Transverse colon (tissue), 4 donors: ENCODE data around the gene GBE1. TPM values are rescaled to one million over a fixed set of nuclear protein-coding genes. Genes with fewer than 3 reads are reported as not detected.

Source experiments
- DNase-seq: peaks from one replicate; pipeline ENCODE4 v3.0.0-alpha.2; 2019
- H3K27ac ChIP-seq, 4 donors: fragments of 200-600 bp; sonication (generic); 2 replicates each; pipeline ENCODE4 v1.5.1; 2016 to 2018; ENCODE audit warnings: inconsistent platforms in 4 of 4
- H3K27me3 ChIP-seq: fragments of 200-600 bp; sonication (generic); 2 replicates; pipeline ENCODE4 v1.5.1; 2017; ENCODE audit warnings: inconsistent platforms
- H3K36me3 ChIP-seq, 4 donors: fragments of 200-600 bp; sonication (generic); 2 replicates each; pipeline ENCODE4 v1.5.1; 2017 to 2019; ENCODE audit warnings: inconsistent platforms in 4 of 4
- H3K4me1 ChIP-seq, 4 donors: fragments of 200-600 bp; sonication (generic); 2 replicates each; pipeline ENCODE4 v1.5.1; 2017 to 2020; ENCODE audit warnings: inconsistent platforms in 4 of 4
- H3K4me3 ChIP-seq, 4 donors: fragments of 200-600 bp; sonication (generic); 1 replicate in 1 of 4; 2 replicates in 3 of 4; pipeline versions ENCODE4 v1.5.1 to v1.6.1; 2017 to 2019; ENCODE audit warnings: inconsistent platforms in 4 of 4
- H3K9me3 ChIP-seq, 2 donors: fragments of 200-600 bp; sonication (generic); 2 replicates each; pipeline ENCODE4 v1.5.1; 2017 to 2019; ENCODE audit warnings: inconsistent platforms in 2 of 2
- EP300 ChIP-seq: sonication (generic); formaldehyde crosslinking; IDR thresholded peaks from one replicate; pipeline ENCODE4 v1.6.1; 2017; ENCODE audit warnings: antibody characterized with exemption, low read depth
- POLR2A ChIP-seq: fragments of 450-650 bp; IDR thresholded peaks from one replicate; pipeline ENCODE4 v1.6.1; 2016; ENCODE audit warnings: antibody characterized with exemption, mild to moderate bottlenecking, moderate library complexity
- POLR2AphosphoS5 ChIP-seq, 3 donors: sonication (generic); formaldehyde crosslinking; IDR thresholded peaks; one replicate each; pipeline ENCODE4 v1.6.1; 2016; ENCODE audit warnings: antibody characterized with exemption in 3 of 3
- WGBS, 2 donors: methylation state at CpG; one replicate each; pipeline ENCODE4 v1.1.5; 2018; ENCODE audit warnings: low coverage in 1 of 2; 5-methylcytosine and 5-hydroxymethylcytosine counted together
- in situ Hi-C, 4 donors: fragments of 200-750 bp; cut with MboI; loops; one replicate each; pipeline versions ENCODE4 v1.15.0 to v1.15.1; 2017; ENCODE audit warnings: low sequenced_read_pairs in 3 of 4, low pct_ligation_motif_present in 1 of 4, low pct_unique_long_range_greater_than_20kb in 1 of 4
- intact Hi-C: fragments of 100-400 bp; cut with DNase I; formaldehyde crosslinking; loops from one replicate; pipeline ENCODE4 v1.15.1; 2023; ENCODE audit warnings: low total_unique reads
- total RNA-seq, 4 donors: library from RNA; depleted of rRNA; stranded (reverse); fragments of >200 nt; gene quantifications; one replicate each; pipeline ENCODE4 v1.1.0, GENCODE V29; 2016
- TF ChIP-seq, protein P1 (sequence below), 5 experiments: fragments of 200-600 bp in 3 of 5; fragments of 450-650 bp in 2 of 5; sonication (generic) in 3 of 5; IDR thresholded peaks; 1 replicate in 2 of 5; 2 replicates in 3 of 5; pipeline ENCODE4 v1.5.1; 2016 to 2017; ENCODE audit warnings: antibody characterized with exemption in 5 of 5, inconsistent platforms in 3 of 5, mild to moderate bottlenecking in 2 of 5, moderate library complexity in 1 of 5

The GBE1 gene
- total RNA-seq, 4 donors from 2014 or later = 3.0 to 24.3 (median 16.7) TPM

DNA sequence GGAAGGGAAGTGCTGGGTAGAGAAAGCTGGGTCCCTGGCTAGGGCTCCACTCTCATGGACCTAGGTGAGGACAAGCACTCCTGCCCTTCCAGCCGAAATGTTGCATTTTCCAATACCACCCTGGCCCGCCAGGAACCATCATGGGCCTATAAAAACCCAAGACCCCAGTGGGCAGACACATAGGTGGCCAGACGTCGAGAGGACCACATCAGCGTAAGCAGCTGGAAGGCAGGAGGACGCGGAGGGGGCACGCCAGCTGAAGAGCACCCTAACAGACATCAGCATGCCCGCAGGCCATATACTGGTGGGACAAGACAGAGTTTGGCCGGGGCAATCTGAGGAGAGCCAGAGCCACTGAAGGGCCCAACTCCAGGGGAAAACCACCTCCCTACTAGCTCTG, 98.3 kb downstream of the GBE1 start:
- Histone ChIP-seq H3K4me3 (no peak overlapping the region), H3K4me1 (peaks cover 0 to 3% (median 0%) of the 10 kb centered on the region in 4 donors), H3K9me3 (no peaks in the 10 kb centered on the region), H3K36me3 (no peaks in the 10 kb centered on the region), H3K27ac (no peak overlapping the region), H3K27me3 (no peaks in the 10 kb centered on the region)
- TF ChIP-seq, protein P1, sequence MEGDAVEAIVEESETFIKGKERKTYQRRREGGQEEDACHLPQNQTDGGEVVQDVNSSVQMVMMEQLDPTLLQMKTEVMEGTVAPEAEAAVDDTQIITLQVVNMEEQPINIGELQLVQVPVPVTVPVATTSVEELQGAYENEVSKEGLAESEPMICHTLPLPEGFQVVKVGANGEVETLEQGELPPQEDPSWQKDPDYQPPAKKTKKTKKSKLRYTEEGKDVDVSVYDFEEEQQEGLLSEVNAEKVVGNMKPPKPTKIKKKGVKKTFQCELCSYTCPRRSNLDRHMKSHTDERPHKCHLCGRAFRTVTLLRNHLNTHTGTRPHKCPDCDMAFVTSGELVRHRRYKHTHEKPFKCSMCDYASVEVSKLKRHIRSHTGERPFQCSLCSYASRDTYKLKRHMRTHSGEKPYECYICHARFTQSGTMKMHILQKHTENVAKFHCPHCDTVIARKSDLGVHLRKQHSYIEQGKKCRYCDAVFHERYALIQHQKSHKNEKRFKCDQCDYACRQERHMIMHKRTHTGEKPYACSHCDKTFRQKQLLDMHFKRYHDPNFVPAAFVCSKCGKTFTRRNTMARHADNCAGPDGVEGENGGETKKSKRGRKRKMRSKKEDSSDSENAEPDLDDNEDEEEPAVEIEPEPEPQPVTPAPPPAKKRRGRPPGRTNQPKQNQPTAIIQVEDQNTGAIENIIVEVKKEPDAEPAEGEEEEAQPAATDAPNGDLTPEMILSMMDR (IDR thresholded peaks at IDR 0.05) = no peak
- TF ChIP-seq POLR2A (no peak), POLR2AphosphoS5 (IDR thresholded peaks at IDR 0.05) (no peak), EP300 (no peak)
- no peak for DNase-seq
- WGBS, 2 donors = 80 to 94% methylated on average over 2 to 10 of the region's 10 CpGs
- intact Hi-C loops (no loop called here), in situ Hi-C loops (loop anchor here in 1 of 4 donors (25.0 kb wide), 1 partner anchor 474 kb away; no protein-coding TSS in a partner anchor)

DNA sequence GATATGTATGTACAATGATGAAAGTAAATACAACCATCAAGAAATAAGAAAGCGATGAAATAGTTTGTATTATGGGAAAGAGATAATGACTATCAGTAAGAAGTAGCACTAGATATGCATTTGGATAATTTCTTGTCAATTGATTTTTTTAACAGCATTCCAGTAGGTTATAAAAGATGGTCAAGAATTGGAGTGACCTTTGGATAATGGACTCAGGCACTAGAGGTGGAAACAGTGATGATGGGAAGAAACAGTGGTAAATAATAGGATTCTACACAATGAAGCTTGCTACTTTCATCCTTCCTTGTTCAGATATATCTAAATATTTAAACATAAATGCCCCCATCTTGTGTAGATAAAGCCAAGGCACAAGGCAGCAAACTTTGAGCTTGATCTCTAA, 101.4 kb downstream of the GBE1 start:
- peaks cover 0 to 3% (median 0%) of the 10 kb centered on the region in 4 donors for H3K4me1 ChIP-seq
- H3K9me3 ChIP-seq = no peaks in the 10 kb centered on the region
- TF ChIP-seq POLR2AphosphoS5 (IDR thresholded peaks at IDR 0.05) (no peak), EP300 (no peak), POLR2A (no peak)
- TF ChIP-seq, protein P1 (IDR thresholded peaks at IDR 0.05) = no peak
- in situ Hi-C loops (loop anchor here in 1 of 4 donors (25.0 kb wide), 1 partner anchor 477 kb away; no protein-coding TSS in a partner anchor), intact Hi-C loops (no loop called here)
- 93 to 95% methylated on average over 1 of the region's 1 CpG for WGBS, 2 donors
- no peak overlapping the region for H3K27ac ChIP-seq
- H3K4me3 ChIP-seq = no peak overlapping the region
- no peaks in the 10 kb centered on the region for H3K36me3 ChIP-seq
- no peak for DNase-seq
- no peaks in the 10 kb centered on the region for H3K27me3 ChIP-seq

DNA sequence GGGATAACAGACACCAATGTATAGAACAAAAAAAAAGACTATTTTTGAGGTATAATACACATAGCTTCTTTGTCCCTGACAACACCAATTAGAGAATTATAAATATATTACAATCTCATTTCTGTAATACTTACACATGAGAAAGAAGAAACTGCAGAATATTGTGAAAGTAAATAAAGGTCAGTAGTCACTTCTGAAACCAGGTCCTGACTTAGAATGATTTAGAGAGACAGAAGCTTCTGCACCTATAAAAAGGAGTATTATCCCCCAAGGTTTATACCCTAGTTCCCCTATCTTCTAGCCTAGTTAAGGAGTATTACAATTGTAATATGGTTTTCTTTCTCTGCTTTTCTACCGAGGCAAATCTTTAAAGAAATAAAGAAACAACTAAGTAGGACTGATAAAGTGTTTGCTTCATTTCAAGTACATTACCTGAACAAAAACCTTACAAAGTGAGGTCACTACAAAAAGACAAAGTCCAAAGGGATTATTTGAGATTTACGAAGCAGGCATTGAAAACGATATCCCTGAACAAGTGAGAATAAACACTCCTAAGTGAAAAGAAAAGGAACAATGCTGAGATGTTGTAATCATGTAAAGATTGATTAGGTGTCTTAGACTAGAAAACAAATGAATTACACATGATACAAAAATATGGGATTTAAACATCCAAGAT, 103.0 kb downstream of the GBE1 start:
- Histone ChIP-seq H3K4me1 (peaks cover 0 to 3% (median 0%) of the 10 kb centered on the region in 4 donors), H3K36me3 (no peaks in the 10 kb centered on the region), H3K27me3 (no peaks in the 10 kb centered on the region), H3K4me3 (no peak overlapping the region), H3K27ac (no peak overlapping the region), H3K9me3 (no peaks in the 10 kb centered on the region)
- in situ Hi-C loops = loop anchor here in 1 of 4 donors (25.0 kb wide), 1 partner anchor 479 kb away; no protein-coding TSS in a partner anchor
- TF ChIP-seq, protein P1 (IDR thresholded peaks at IDR 0.05) = no peak
- TF ChIP-seq POLR2AphosphoS5 (IDR thresholded peaks at IDR 0.05) (no peak), POLR2A (no peak), EP300 (no peak)
- DNase-seq = no peak
- intact Hi-C loops = no loop called here
- 52 to 66% methylated on average over 3 of the region's 3 CpGs for WGBS, 2 donors

DNA sequence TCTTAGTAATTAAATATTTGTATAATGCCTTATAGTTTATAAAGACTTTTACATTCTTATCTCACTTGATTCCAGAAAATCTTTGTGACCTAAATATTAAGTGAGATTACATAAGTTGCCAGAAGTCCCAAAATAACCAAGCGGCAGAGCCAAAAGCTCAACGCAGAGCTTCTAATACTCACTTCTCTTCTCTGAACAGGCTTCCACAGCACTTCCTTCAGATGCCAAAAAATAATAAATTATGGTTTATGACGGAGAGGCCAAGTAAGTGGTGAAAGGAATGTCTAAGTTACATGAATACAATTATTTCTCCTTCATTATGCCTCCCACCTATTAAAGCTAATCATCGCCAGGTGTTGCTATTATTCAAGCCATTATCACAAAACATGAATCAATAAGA, 110.3 kb downstream of the GBE1 start:
- TF ChIP-seq, protein P1 (IDR thresholded peaks at IDR 0.05) = no peak
- TF ChIP-seq POLR2A = no peak
- TF ChIP-seq EP300 = no peak
- TF ChIP-seq POLR2AphosphoS5 (IDR thresholded peaks at IDR 0.05) = no peak
- intact Hi-C loops (no loop called here), in situ Hi-C loops (loop anchor here in 1 of 4 donors (25.0 kb wide), 1 partner anchor 486 kb away; no protein-coding TSS in a partner anchor)
- H3K4me1 ChIP-seq = no peaks in the 10 kb centered on the region
- no peaks in the 10 kb centered on the region for H3K36me3 ChIP-seq
- no peak overlapping the region for H3K4me3 ChIP-seq
- DNase-seq = no peak
- no peaks in the 10 kb centered on the region for H3K27me3 ChIP-seq
- no peaks in the 10 kb centered on the region for H3K9me3 ChIP-seq
- 78 to 79% methylated on average over 4 of the region's 4 CpGs for WGBS, 2 donors
- H3K27ac ChIP-seq = no peak overlapping the region
